Activated naive CD4-positive, alpha-beta T cell treated with anti-CD3 and anti-CD28 coated beads, Interleukin-2, amount 10 ng/mL, durations not matched to agents 5 hours and 36 hours (primary cell): ENCODE results near the gene COQ8B. TPM values are rescaled to one million over a fixed set of nuclear protein-coding genes. Genes with fewer than 3 reads are reported as not detected.

Experiments used
- total RNA-seq, 2 experiments: library from RNA; stranded (reverse); gene quantifications; one replicate each; pipeline ENCODE4 v1.2.3, GENCODE V29; 2021

Gene COQ8B
- 10 to 100 TPM; 28.1 to 30.5 TPM for total RNA-seq

DNA sequence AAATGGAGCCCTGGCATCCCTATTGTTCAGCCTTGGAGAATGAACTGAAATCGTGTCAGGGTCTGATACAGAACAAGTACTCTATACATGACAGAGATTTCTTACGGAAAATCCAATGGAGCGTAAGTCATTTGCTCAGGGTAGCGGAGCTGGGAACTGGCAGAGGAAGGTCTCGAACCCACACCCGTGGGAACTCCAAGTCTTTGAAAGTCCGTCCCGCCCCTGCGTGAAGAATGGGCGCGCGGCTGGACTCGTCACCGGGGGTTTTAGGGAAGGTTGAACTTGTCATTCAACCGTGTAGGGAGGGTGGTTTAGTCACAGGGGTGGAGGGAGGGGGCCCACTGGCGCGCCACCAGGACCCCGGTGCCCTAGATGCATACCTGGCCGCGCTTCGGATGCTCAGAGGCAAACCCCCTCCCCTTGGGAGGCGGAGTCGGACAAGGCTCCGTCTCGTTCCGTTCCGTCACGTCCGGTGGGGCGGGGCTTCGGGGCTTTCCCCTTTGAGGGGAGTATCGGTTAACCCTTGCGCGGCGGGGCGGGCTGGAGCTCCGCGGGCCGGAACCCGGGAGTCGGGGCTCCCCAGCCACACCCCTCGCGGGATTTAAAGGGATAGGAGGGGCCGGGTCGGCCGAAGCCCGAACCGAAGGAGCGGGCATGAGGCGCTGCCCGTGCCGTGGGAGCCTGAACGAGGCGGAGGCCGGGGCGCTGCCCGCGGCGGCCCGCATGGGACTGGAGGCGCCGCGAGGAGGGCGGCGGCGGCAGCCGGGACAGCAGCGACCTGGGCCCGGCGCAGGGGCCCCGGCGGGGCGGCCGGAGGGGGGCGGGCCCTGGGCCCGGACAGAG is at the start of gene COQ8B, which contains the start of gene ITPKC:
Gene COQ8B, minus strand, starts transcription at position 405 of the 843 bp plus-strand sequence. CDS start 2,254 bp downstream, outside the sequence.
Gene ITPKC, plus strand, starts transcription at position 631 of the 843 bp plus-strand sequence. Its CDS starts 24 bp downstream, at position 655.

DNA sequence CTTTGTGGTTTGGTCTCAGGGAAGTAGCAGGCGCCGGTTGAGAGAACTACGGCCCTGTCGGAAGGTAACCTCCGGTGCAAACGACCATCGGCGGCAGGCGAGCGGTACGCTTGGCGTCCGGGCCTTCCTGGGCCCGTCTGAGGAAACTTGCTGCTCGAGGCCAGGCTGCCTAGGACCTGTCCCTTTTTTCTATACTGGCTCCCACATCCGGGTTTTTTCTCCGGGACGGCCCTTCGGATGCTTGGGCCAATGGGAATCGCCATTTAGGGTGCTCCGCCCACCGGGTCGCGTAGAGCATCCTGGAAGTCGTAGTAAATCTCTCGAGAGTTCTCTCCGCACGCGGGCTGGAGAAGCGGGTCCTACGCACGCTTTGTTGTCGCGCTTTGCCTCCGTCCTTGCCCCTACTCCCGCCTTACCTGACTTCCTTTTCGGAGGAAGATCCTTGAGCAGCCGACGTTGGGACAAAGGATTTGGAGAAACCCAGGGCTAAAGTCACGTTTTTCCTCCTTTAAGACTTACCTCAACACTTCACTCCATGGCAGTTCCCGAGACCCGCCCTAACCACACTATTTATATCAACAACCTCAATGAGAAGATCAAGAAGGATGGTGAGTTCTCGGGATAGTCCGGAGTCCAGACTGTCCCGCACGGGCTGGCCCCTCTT is 34.3 kb upstream of the COQ8B start, which contains the start of gene SNRPA:
Gene SNRPA, plus strand, starts transcription at position 330 of the 664 bp plus-strand sequence. Its CDS starts 206 bp downstream, at position 536.

DNA sequence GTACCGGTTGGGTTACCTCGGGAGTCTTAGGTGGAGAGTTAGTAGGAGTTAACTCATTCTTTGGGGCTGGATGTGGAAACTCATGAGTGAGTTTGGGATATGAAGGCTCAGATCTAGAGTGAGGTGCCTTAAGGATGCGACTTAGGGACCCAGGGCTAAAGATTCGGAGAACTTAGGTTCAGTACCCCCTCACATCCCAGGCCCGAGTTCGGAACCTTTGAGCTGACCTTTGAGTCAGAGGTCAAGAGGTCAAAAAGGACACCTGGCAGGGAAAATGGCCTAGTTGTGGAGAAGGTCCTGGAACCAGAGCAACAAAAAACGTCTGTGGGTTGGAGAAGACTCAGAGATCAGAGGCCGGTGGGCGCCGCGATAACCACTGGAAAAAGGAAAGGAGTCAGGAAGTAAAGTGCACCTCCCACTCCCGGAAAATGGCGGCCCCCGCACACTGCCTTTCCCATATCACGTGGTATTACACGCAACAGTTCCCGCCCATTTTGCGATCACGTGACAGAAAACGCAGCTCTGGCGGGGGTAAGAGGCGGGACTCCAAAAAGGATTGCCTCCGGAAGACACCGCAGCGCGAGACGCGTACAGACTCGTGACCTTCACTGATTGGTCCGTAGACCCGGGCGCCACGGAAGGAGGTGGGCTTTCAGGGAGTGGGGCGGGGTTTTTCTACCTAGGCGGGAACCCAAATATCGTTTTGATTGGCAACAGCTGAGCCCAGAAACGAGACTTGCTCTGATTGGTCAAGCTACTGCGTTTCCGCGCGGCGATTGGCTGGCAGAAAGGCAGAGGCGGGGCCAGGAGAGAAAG is 33.6 kb upstream of the COQ8B start, which contains the start of gene ACTMAP:
Gene ACTMAP, minus strand, starts transcription at position 420 of the 816 bp plus-strand sequence. CDS start 674 bp downstream, outside the sequence.

DNA sequence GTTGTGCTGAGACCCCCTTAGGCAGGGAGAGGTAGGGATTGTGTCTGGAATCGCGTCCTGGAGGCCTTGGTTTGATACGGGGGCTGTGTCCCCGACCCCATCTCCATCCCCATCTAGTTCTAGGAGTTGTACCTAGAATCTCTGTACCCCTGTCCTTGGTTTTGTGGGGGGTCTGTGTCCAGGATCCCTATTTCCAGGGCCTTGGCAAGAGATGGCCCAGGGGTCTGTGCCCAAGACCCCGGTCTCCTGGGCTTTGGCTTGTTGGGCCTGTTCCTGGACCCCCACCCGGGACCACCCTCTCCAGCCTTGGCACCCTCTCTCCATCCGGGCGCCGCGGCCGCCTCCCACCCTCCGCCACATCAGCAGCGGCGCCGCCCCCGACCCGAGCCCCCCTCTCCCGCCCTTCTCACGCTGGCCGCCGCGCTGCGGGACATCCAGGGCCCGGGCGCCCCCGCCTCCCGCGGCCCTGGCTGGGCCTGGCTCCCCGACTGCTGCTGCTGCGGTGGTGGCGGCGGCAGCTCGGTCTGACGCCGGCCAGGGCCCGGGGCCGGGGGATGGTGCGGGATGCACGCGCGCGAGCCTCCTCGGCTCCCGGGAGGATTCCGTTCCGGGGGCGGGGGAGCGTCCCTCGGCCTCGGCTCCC is 26.5 kb downstream of the COQ8B start, which contains the start of gene NUMBL:
Gene NUMBL, minus strand, starts transcription at position 602 of the 643 bp plus-strand sequence. Its CDS starts 168 bp downstream, at position 434.

Other genes with a start within 250 kb of the COQ8B start
- gene SPTBN4, start 249.9 kb downstream of the COQ8B start, total RNA-seq: under 1 TPM; 0.10 to 0.40 TPM
- 100 to 1,000 TPM; 110 to 119 TPM for gene SHKBP1, start 140.0 kb downstream of the COQ8B start, total RNA-seq
- gene LTBP4, start 115.5 kb downstream of the COQ8B start, total RNA-seq: 10 to 100 TPM; 81.3 to 92.4 TPM
- gene NUMBL, start 26.2 kb downstream of the COQ8B start, total RNA-seq: 1 to 10 TPM; 5.3 to 6.7 TPM
- gene ITPKC, start 226 bp upstream of the COQ8B start, total RNA-seq: 1 to 10 TPM; 5.6 TPM
- gene ACTMAP, start 33.6 kb upstream of the COQ8B start, total RNA-seq: 10 to 100 TPM; 15.5 to 18.2 TPM
- gene SNRPA, start 34.3 kb upstream of the COQ8B start, total RNA-seq: 100 to 1,000 TPM; 122 to 141 TPM
- gene MIA, start 58.6 kb upstream of the COQ8B start, total RNA-seq: not detected
- gene RAB4B, start 61.4 kb upstream of the COQ8B start, total RNA-seq: 10 to 100 TPM; 63.0 to 65.0 TPM
- gene EGLN2, start 82.3 kb upstream of the COQ8B start, total RNA-seq: 100 to 1,000 TPM; 152 to 158 TPM
- not detected for gene CYP2A6, start 133.6 kb upstream of the COQ8B start, total RNA-seq
- not detected for gene CYP2A7, start 165.3 kb upstream of the COQ8B start, total RNA-seq